Prostate gland (tissue), 2 donors: ENCODE measurements around the gene DYNLRB1.

Experiments
- CTCF ChIP-seq, 4 experiments: fragments of 200-600 bp in 2 of 4; fragments of 450-650 bp in 2 of 4; sonication (generic) in 2 of 4; IDR thresholded peaks; 1 replicate in 3 of 4; 2 replicates in 1 of 4; pipeline ENCODE4 v1.5.1; 2016 to 2019; ENCODE audit warnings: antibody characterized with exemption in 4 of 4, mild to moderate bottlenecking in 2 of 4, moderate library complexity in 2 of 4
- POLR2AphosphoS5 ChIP-seq: sonication (generic); formaldehyde crosslinking; IDR thresholded peaks from one replicate; pipeline ENCODE4 v1.6.1; 2017; ENCODE audit warnings: antibody characterized with exemption

GRCh38 chr20:34495307-34495706 is 20.9 kb upstream of the DYNLRB1 start:
- TF ChIP-seq CTCF (IDR thresholded peaks at IDR 0.05) (no peak), POLR2AphosphoS5 (no peak)
